NCI-H2171 (cell line): ENCODE data around the gene RC3H2.
"Not testable (repeated sequence)": the region's sequence is repeated elsewhere in the genome, so short reads cannot be mapped to it uniquely, and the experiment has no call there.

Experiments used
- DNase-seq: peaks from one replicate; lab custom pipeline; 2025; lab: John Stamatoyannopoulos, UW

RC3H2 gene

GRCh38 chr9:122841501-122841900 lies 63.7 kb downstream of the RC3H2 start:
- DNase-seq, result no peak

- not testable (repeated sequence) for DNase-seq
These were observed 66.7 kb downstream of the RC3H2 start for GRCh38 chr9:122838441-122838840.

- DNase-seq, result no peak
These were observed 67.8 kb downstream of the RC3H2 start for GRCh38 chr9:122837266-122837850.

- DNase-seq, result no peak
These were observed 69.8 kb downstream of the RC3H2 start for GRCh38 chr9:122835313-122835731.

GRCh38 chr9:122832194-122832593 lies 73.0 kb downstream of the RC3H2 start:
- no peak for DNase-seq

DNA sequence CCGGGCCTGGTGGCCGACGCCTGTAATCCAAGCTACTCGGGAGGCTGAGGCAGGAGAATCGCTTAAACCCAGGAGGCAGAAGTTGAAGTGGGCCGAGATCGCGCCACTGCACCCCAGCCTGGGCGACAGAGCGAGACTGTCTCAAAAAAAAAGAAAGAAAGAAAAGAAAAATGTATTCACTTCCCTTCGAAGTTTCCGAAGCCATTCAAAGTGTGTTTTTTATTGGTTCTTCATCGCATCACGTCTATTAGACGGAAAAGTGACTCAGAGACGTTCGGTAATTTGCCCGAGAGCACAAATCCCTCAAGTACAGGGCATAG lies 76.2 kb downstream of the RC3H2 start:
- not testable (repeated sequence) for DNase-seq

DNA sequence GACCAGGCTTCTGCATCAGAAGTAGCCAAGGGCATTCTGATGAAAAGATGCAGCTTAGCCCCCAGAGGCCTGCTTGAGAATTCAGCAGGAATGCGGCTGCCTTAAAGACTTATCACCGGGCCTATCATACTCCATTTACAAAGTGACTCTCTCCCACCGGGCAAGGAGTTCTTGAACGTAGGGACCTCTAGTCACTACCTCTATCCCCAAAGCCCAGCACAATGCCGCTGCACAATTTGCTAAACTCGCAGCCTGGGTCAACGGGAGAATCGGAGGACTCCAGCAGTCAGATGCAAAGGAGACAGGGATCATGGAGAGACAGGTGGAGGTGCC lies 77.4 kb downstream of the RC3H2 start:
- DNase-seq, result no peak

GRCh38 chr9:122822938-122823337 lies 82.2 kb downstream of the RC3H2 start:
- no peak for DNase-seq

DNA sequence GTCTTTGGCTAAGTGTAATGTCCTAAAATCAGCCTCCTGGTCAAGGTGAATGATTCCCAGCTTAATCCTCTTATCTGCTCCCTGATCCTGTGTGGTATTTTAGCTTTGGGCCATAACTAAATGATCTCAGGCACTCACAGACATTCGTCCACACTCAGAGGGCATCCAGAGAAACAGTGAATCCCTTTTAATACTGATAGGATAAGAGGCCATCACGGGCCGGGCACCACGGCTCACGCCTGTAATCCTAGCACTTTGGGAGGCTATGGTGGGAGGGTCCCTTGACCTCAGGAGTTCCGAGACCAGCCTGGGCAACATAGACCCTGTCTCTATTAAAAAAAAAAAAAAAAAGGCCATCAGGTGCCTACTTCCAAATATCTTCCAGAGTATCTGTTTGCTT lies 83.1 kb downstream of the RC3H2 start:
- DNase-seq, result no peak

DNA sequence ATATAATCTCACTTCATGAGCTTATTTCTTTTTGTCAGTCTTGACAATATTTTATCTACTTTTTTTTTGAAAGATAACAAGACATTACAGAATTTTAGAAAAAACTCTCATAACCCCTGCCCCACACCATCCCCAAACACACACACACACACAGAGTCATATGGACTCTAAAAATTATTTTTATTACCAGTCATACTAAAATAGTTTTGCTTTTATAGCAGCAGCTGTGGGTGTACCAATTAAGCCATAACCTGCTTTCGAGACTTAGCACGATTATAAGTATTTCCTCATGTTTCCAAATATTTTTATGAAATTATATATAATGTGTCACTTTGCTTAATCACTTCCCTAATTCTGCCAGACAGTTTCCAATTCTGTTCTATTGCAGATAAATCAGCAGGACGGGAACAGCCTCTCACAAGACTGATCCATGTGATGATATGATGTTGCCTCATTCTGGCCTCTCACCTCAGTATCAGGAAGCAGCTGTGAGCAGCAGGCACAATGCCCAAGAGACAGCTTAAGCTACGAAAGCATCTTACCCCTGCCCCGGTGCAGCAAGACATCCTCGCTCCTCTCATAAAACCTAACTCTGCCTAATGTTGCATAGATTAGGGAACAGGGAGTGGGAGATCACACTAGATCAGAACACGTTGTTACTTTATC lies 83.7 kb downstream of the RC3H2 start:
- DNase-seq, result peak; percentile 22

GRCh38 chr9:122820490-122820845 lies 84.7 kb downstream of the RC3H2 start:
- no peak for DNase-seq

DNA sequence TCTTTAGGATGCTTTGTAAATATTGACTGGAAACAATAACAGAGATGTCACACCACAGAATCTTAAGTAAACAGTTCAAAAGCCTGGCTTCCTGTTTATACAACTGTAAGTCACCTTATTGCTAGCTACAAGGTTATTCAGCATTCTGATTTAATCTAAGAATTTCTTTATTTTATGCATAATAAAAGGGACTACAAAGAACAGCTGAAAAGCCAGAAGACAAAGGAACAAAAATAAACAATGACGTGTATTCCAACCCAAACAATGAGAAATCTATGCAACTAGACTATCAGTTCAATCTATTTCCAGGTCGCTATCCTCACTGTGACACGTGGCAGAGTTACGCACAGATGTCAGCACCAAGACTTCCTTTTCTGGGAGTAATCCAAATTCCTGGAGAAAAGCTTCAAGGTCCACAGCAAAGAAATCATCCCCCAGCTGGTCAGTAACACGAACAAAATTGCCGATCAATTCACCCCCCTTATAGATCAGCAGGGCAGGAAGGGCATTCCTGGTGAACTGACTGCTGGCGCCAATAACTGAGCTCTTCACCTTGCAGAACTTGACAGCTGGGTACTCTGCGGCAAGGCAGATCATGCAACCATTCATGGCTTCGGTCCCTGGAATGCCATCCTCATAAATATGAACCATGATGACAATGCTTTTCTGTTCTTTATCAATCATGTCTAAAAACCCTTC lies 85.2 kb downstream of the RC3H2 start:
- no peak for DNase-seq

GRCh38 chr9:122819326-122819725 lies 85.8 kb downstream of the RC3H2 start:
- no peak for DNase-seq

- DNase-seq, result no peak
These were observed 88.8 kb downstream of the RC3H2 start for GRCh38 chr9:122816163-122816867.

GRCh38 chr9:122815544-122815943 lies 89.6 kb downstream of the RC3H2 start:
- DNase-seq, result no peak

DNA sequence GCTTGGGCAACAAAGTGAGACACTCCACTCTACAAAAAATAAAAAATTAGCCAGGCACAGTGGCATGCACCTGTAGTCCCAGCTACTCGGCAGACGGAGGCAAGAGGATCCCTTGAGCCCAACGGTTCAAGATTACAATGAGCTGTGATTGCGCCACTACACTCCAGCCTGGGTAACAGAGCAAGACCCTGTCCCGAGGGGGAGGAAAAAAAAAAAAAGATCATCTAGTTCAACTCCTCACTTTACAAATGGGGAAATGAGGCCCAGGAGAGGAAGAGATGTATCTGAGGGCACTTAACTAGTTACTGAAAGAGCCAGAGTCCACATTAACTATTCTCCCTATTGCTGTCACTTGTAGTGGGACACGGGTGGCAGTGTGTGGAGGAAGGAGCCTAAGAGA lies 90.6 kb downstream of the RC3H2 start:
- DNase-seq, result no peak

DNA sequence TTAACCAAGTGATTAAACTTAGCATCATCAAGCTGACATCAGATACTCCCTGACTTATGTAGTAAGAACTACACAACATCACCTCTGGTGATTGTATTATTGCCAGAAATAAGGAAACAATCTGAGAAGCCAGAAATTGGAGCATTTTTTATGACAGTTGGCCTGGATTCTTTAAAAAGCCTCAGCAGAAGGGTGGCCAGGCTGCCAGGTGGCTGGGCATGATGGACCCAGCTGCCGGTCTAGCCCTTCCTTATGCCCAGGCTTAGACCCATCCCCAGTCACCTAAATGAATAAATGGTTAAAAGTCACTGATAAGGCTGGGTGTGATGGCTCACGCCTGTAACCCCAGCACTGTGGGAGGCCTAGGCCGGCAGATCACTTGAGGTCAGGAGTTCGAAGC lies 92.4 kb downstream of the RC3H2 start:
- DNase-seq, result no peak

DNA sequence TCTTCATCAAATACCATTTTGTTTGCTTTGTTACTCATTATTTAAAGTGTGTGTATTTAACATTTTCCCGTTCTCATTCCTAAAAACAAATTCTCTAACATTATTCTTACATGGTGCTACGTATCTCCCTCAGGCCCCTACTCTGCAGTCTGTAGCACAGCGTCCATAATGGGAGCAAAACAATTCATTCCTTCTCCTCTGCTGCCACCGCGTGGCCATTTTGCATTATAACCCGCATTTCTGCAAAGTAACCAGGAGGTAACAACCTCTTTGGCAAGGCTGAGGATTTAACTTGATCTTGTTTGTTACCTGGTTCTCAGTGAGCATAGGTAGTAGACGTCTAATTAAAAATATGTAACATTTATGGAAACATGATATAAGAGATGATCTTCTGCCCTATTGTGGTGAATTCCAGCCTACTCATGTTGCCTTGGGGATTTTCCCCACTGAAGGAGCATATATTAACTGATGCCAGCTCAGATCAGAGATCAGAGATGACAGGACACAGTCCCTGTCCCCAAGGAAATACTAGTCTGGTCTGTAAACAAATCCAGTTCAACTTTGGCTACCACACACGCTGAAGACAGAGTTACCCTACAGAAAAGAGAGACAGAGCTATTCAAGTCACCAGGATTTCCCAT lies 94.7 kb downstream of the RC3H2 start:
- peak; percentile 42 for DNase-seq

- not testable (repeated sequence) for DNase-seq
These were observed 95.9 kb downstream of the RC3H2 start for GRCh38 chr9:122809261-122809660.

DNA sequence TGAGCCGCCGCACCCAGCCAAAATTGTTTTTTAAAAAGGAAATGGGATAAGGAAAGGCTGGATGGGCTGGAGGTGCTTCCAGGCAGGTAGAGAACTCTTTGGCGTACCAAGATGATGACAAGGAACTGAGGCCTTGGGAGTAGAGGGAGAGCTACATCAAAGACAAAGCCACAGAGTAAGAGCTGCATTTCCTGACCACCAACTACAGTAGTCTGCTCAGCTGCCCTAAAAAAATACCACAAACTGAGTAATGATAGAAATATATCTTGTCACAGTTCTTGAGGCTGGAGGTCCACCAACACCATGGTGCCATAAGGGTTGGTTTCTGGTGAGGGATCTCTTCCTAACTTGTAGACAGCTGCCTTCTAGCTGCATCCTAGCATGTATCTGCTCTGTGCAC lies 97.0 kb downstream of the RC3H2 start:
- DNase-seq, result no peak

DNA sequence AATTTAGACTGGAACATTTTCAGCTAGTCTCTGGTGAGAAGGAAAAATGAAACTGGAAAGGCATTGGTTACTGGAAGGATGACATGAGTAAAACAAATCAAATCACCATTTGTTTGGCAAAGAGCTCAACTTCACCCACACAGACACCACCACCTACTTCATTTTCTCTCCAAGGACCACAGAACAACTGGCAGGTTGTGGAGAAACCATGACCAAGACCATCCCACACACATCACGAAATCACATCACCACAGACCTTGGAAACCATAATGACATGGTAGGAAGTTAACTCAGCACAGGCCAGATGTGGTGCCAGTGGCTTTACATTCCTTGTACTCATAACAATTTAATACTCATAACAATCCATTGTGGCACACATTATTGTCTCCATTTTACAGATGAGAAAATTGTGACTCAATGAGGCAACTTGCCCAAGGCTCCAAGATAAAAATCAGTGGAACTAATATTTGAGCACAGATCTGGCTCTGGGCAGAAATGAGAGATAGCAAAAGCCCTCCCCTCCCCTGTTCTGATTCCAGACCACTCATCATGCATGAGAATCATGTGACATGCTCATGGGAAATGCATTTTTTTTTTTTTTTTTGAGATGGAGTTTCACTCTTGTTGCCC lies 97.8 kb downstream of the RC3H2 start:
- no peak for DNase-seq

- DNase-seq, result no peak
These were observed 98.5 kb downstream of the RC3H2 start for GRCh38 chr9:122806661-122807060.
